Right atrium auricular region (tissue), 2 donors: ENCODE measurements around the gene KCNAB1. TPM values are rescaled to one million over a fixed set of nuclear protein-coding genes. Genes with fewer than 3 reads are reported as not detected.
A peak's percentile ranks its signal among the peaks of the same experiment; 100 is the strongest.

Source experiments
- DNase-seq: peaks from one replicate; pipeline ENCODE4 v3.0.0-alpha.2; 2019; ENCODE audit warnings: low spot score
- H3K27ac ChIP-seq, 2 donors: fragments of 200-600 bp; sonication (generic); 1 replicate in 1 of 2; 2 replicates in 1 of 2; pipeline ENCODE4 v1.5.1; 2016 to 2019
- H3K27me3 ChIP-seq, 2 donors: fragments of 200-600 bp; sonication (generic); one replicate each; pipeline versions ENCODE4 v1.5.1 to v1.6.0; 2017 to 2019
- H3K36me3 ChIP-seq: fragments of 200-600 bp; sonication (generic); one replicate; pipeline ENCODE4 v1.5.1; 2016
- H3K4me1 ChIP-seq, 2 donors: fragments of 200-600 bp; sonication (generic); one replicate each; pipeline versions ENCODE4 v1.5.1 to v1.6.0; 2017 to 2019
- H3K4me3 ChIP-seq, 2 donors: fragments of 200-600 bp; sonication (generic); 1 replicate in 1 of 2; 2 replicates in 1 of 2; pipeline ENCODE4 v1.5.1; 2017 to 2019; ENCODE audit warnings: mild to moderate bottlenecking in 1 of 2, moderate library complexity in 1 of 2
- H3K9me3 ChIP-seq, 2 donors: fragments of 200-600 bp; sonication (generic); one replicate each; pipeline ENCODE4 v1.5.1; 2019
- CTCF ChIP-seq, 2 donors: fragments of 200-600 bp; sonication (generic); IDR thresholded peaks; one replicate each; pipeline ENCODE4 v1.5.1; 2019; ENCODE audit warnings: antibody characterized with exemption in 2 of 2
- total RNA-seq, 2 donors: library from RNA; depleted of rRNA; stranded (reverse); fragments of >200 nt; gene quantifications; one replicate each; pipeline ENCODE4 v1.1.0, GENCODE V29; 2016

KCNAB1 gene
- total RNA-seq, 2 donors from 2014 or later: 2.0 to 3.2 TPM

DNA sequence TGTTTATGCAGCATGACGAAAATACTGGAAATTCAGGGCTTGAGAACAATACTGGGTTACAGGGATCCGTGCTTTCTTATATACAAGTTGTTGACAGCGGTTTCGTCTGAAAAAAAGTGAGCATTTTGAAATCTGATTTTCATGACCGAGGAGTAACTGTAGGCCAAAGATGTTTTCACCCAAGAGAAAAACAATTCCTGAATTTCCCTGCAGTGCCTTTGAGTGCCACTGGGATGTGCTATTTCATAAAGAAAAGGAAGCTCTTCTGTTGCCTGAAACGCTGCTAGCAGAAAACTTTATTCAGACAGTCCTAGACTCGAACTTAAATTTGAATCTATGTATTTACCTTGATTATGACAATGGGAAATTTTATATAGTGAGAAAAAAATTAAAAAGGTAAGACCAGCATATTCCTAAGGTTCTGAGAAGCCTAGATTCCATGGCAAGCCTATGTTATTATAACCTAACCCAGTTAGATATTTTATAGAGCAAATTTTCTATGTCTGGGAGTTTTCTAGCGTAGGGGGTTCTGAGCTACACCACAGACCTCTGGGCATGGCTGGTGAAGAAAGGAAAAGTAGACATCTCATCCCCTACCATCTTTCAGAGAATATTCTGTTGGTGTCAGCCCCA, 30.2 kb downstream of the KCNAB1 start:
- peaks cover 0 to 38% of the 10 kb centered on the region in 2 donors for H3K4me1 ChIP-seq
- peak; percentile 87 to 93 for TF ChIP-seq CTCF (IDR thresholded peaks at IDR 0.05)
- peak; percentile 68 for DNase-seq

GRCh38 chr3:156151824-156152428, 31.5 kb downstream of the KCNAB1 start:
- Histone ChIP-seq H3K27ac (peak overlapping the region in 1 of 2 donors; percentile 79), H3K36me3 (no peaks in the 10 kb centered on the region), H3K4me1 (peaks cover 0 to 38% of the 10 kb centered on the region in 2 donors), H3K9me3 (no peaks in the 10 kb centered on the region), H3K27me3 (no peaks in the 10 kb centered on the region), H3K4me3 (no peak overlapping the region)
- TF ChIP-seq CTCF (IDR thresholded peaks at IDR 0.05): peak; percentile 67 to 81
- peak; percentile 77 for DNase-seq

More for the DNA sequence above, 30.2 kb downstream of the KCNAB1 start:
- H3K27ac ChIP-seq: peak overlapping the region; percentile 57 to 79
- H3K36me3 ChIP-seq: no peaks in the 10 kb centered on the region
- no peak overlapping the region for H3K4me3 ChIP-seq
- no peaks in the 10 kb centered on the region for H3K9me3 ChIP-seq
- H3K27me3 ChIP-seq: no peaks in the 10 kb centered on the region

GRCh38 chr3:156158656-156159295, 38.4 kb downstream of the KCNAB1 start:
- no peaks in the 10 kb centered on the region for H3K27me3 ChIP-seq
- no peak for TF ChIP-seq CTCF (IDR thresholded peaks at IDR 0.05)
- no peak overlapping the region for H3K27ac ChIP-seq
- no peak for DNase-seq
- no peaks in the 10 kb centered on the region for H3K36me3 ChIP-seq
- no peak overlapping the region for H3K4me3 ChIP-seq
- no peaks in the 10 kb centered on the region for H3K4me1 ChIP-seq
- H3K9me3 ChIP-seq: no peaks in the 10 kb centered on the region

- H3K36me3 ChIP-seq: no peaks in the 10 kb centered on the region
- H3K4me1 ChIP-seq: no peaks in the 10 kb centered on the region
- no peaks in the 10 kb centered on the region for H3K9me3 ChIP-seq
- TF ChIP-seq CTCF (IDR thresholded peaks at IDR 0.05): no peak
- no peak overlapping the region for H3K4me3 ChIP-seq
- no peak for DNase-seq
- no peak overlapping the region for H3K27ac ChIP-seq
- H3K27me3 ChIP-seq: no peaks in the 10 kb centered on the region
Observed at GRCh38 chr3:156160647-156161046, 40.3 kb downstream of the KCNAB1 start.

GRCh38 chr3:156161172-156161571, 40.8 kb downstream of the KCNAB1 start:
- Histone ChIP-seq H3K27me3 (no peaks in the 10 kb centered on the region), H3K9me3 (no peaks in the 10 kb centered on the region), H3K4me1 (no peaks in the 10 kb centered on the region), H3K36me3 (no peaks in the 10 kb centered on the region), H3K27ac (no peak overlapping the region), H3K4me3 (no peak overlapping the region)
- DNase-seq: no peak
- no peak for TF ChIP-seq CTCF (IDR thresholded peaks at IDR 0.05)
